GM23338 (cell line): ENCODE data around the gene MAP3K6. TPM values are rescaled to one million over a fixed set of nuclear protein-coding genes. Genes with fewer than 3 reads are reported as not detected.

Source experiments
- ATAC-seq: fragments of 200-7000 bp; cut with Tn5 transposase; 3 replicates; pipeline ENCODE4 v1.9.1; 2020
- DNase-seq: peaks from one replicate; pipeline ENCODE4 v3.0.0-alpha.2; 2015; ENCODE audit warnings: low spot score
- H2AFZ ChIP-seq: fragments of 200-600 bp; sonication (generic); 2 replicates; pipeline ENCODE4 v1.8.0; 2016; ENCODE audit warnings: antibody characterized with exemption, mild to moderate bottlenecking, moderate library complexity
- H3F3A ChIP-seq: fragments of 200-600 bp; sonication (generic); replicated peaks from 2 replicates; pipeline ENCODE4 v1.8.0; 2017; ENCODE audit warnings: antibody characterized with exemption, mixed run types, low read depth
- H3K27ac ChIP-seq: fragments of 200-600 bp; sonication (generic); 2 replicates; pipeline ENCODE4 v1.6.1; 2016; ENCODE audit warnings: low read depth
- H3K27me3 ChIP-seq: fragments of 200-600 bp; sonication (generic); 2 replicates; pipeline ENCODE4 v1.8.0; 2016; ENCODE audit warnings: mild to moderate bottlenecking, mixed run types, moderate library complexity; ENCODE audit not compliant: insufficient read depth
- H3K36me3 ChIP-seq: fragments of 200-600 bp; sonication (generic); 2 replicates; pipeline ENCODE4 v1.8.0; 2016; ENCODE audit warnings: mild to moderate bottlenecking; ENCODE audit not compliant: insufficient read depth
- H3K4me1 ChIP-seq: fragments of 200-600 bp; sonication (generic); 2 replicates; pipeline ENCODE4 v1.8.0; 2016; ENCODE audit warnings: mild to moderate bottlenecking, moderate library complexity; ENCODE audit not compliant: insufficient read depth
- H3K4me2 ChIP-seq: fragments of 200-600 bp; sonication (generic); 2 replicates; pipeline ENCODE4 v1.7.1; 2017; ENCODE audit warnings: mixed run types
- H3K4me3 ChIP-seq: fragments of 200-600 bp; sonication (generic); 2 replicates; pipeline ENCODE4 v1.6.1; 2016; ENCODE audit warnings: mixed run types
- H3K79me2 ChIP-seq: fragments of 200-600 bp; sonication (generic); replicated peaks from 2 replicates; pipeline ENCODE4 v1.8.0; 2017; ENCODE audit warnings: mild to moderate bottlenecking; ENCODE audit not compliant: insufficient read depth
- H3K9me2 ChIP-seq: fragments of 200-600 bp; sonication (generic); 2 replicates; pipeline ENCODE4 v1.8.0; 2017; ENCODE audit not compliant: insufficient read depth
- H4K20me1 ChIP-seq: fragments of 200-600 bp; sonication (generic); replicated peaks from 2 replicates; pipeline ENCODE4 v1.8.0; 2017; ENCODE audit warnings: mild to moderate bottlenecking; ENCODE audit not compliant: insufficient read depth
- H3K27ac Mint-ChIP-seq: 2 replicates; pipeline ENCODE4 v1.8.0; 2020; ENCODE audit warnings: inconsistent platforms, mild to moderate bottlenecking, moderate library complexity, mixed read lengths
- H3K27me3 Mint-ChIP-seq: 3 replicates; pipeline ENCODE4 v1.8.0; 2022; ENCODE audit warnings: low read depth, mild to moderate bottlenecking, moderate library complexity, mixed read lengths, inconsistent platforms; ENCODE audit not compliant: insufficient read depth, poor library complexity
- H3K36me3 Mint-ChIP-seq: 3 replicates; pipeline ENCODE4 v1.8.0; 2021; ENCODE audit warnings: low read depth, mild to moderate bottlenecking, inconsistent platforms, moderate library complexity, mixed read lengths
- H3K4me1 Mint-ChIP-seq: 3 replicates; pipeline ENCODE4 v1.8.0; 2020; ENCODE audit warnings: mild to moderate bottlenecking, inconsistent platforms, mixed read lengths
- H3K4me3 Mint-ChIP-seq: 3 replicates; pipeline ENCODE4 v1.8.0; 2021; ENCODE audit warnings: moderate library complexity, mild to moderate bottlenecking, inconsistent platforms, mixed read lengths
- H3K9me3 Mint-ChIP-seq: 3 replicates; pipeline ENCODE4 v1.8.0; 2020; ENCODE audit warnings: moderate library complexity, mild to moderate bottlenecking, inconsistent platforms, mixed read lengths
- CREB1 ChIP-seq: fragments of 250-450 bp; sonication (Bioruptor Pico); IDR thresholded peaks from 2 replicates; pipeline ENCODE4 v1.5.0; 2020; ENCODE audit warnings: low read depth, mild to moderate bottlenecking, moderate library complexity
- EZH2 ChIP-seq: fragments of 200-600 bp; sonication (generic); IDR thresholded peaks from one replicate; pipeline ENCODE4 v1.8.0; 2017; ENCODE audit warnings: antibody characterized with exemption, mild to moderate bottlenecking, low read depth; ENCODE audit not compliant: unreplicated experiment
- EZH2phosphoT487 ChIP-seq: fragments of 200-600 bp; sonication (generic); IDR thresholded peaks from one replicate; pipeline ENCODE4 v1.8.1; 2018; ENCODE audit warnings: antibody characterized with exemption; ENCODE audit not compliant: unreplicated experiment
- JUNB ChIP-seq: IDR thresholded peaks from one replicate; pipeline ENCODE4 v1.6.1; 2016; ENCODE audit warnings: antibody characterized with exemption; ENCODE audit not compliant: unreplicated experiment
- NANOG ChIP-seq: IDR thresholded peaks from 2 replicates; pipeline ENCODE4 v1.6.1; 2016; ENCODE audit warnings: antibody characterized with exemption, borderline replicate concordance
- POLR2AphosphoS5 ChIP-seq: IDR thresholded peaks from 2 replicates; pipeline ENCODE4 v1.6.1; 2016; ENCODE audit warnings: antibody characterized with exemption, low read depth
- STAT1 ChIP-seq: IDR thresholded peaks from one replicate; pipeline ENCODE4 v1.6.1; 2016; ENCODE audit warnings: antibody characterized with exemption; ENCODE audit not compliant: unreplicated experiment
- ZNF114 ChIP-seq: fragments of 250-450 bp; sonication (Bioruptor Pico); IDR thresholded peaks from 2 replicates; pipeline ENCODE4 v1.5.0; 2020; ENCODE audit warnings: mild to moderate bottlenecking, moderate library complexity
- ZNF331 ChIP-seq: fragments of 250-450 bp; sonication (Bioruptor Pico); IDR thresholded peaks from 2 replicates; pipeline ENCODE4 v1.5.0; 2020; ENCODE audit warnings: low read depth, mild to moderate bottlenecking, moderate library complexity
- polyA plus RNA-seq: library from polyadenylated mRNA; unstranded; fragments of >200 nt; fragmentation: Nextera tagmentation; extraction: Ambion mirVana; gene quantifications from 2 replicates; pipeline ENCODE4 v1.2.1, GENCODE V29; 2016
- total RNA-seq: library from RNA; depleted of rRNA; stranded (reverse); fragments of >200 nt; shearing (Covaris generic); gene quantifications from 2 replicates; pipeline ENCODE4 v1.2.3, GENCODE V29; 2014
- TF ChIP-seq, protein P1 (sequence below): fragments of 250-450 bp; sonication (Bioruptor Pico); IDR thresholded peaks from 2 replicates; pipeline ENCODE4 v1.5.0; 2020; ENCODE audit warnings: mild to moderate bottlenecking, moderate library complexity
- TF ChIP-seq, protein P2 (sequence below), 2 experiments: fragments of 200-600 bp in 1 of 2; sonication (generic) in 1 of 2; conservative IDR thresholded peaks; 2 replicates each; pipeline versions ENCODE4 v1.5.1 to v1.6.1; 2016 to 2017; ENCODE audit warnings: antibody characterized with exemption in 2 of 2, low read depth in 2 of 2, mild to moderate bottlenecking in 2 of 2, moderate library complexity in 1 of 2
- TF ChIP-seq, protein P3 (sequence below): IDR thresholded peaks from one replicate; pipeline ENCODE4 v1.6.1; 2018; ENCODE audit warnings: antibody characterized with exemption; ENCODE audit not compliant: unreplicated experiment
- TF ChIP-seq, protein P4 (sequence below): IDR thresholded peaks from 2 replicates; pipeline ENCODE4 v1.6.1; 2016; ENCODE audit warnings: antibody characterized with exemption

The MAP3K6 gene
- total and polyA plus RNA-seq, 2 experiments from 2014 or later, result 8.2 to 10.6 TPM

DNA sequence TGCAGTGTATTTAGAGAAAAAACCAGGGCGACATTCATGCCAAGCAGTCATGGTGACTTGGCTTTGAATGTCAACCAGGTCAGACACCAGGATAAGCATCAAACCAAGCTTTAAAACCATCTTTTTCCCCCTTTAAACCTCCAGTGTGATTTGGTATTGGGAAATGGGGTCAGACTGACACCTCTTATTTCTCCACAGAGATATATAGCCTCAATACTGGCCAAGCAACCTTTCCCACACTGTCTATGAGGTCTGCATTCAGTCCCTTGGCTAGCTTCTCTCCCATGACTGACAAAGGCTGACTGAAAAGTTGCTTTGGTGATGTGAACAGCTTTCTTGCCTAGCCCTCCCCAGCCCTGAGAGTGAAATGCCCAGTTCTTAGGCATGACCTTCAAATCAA is 47.3 kb upstream of the MAP3K6 start:
- no peaks in the 10 kb centered on the region for H3K9me3 Mint-ChIP-seq
- peaks cover 4% of the 10 kb centered on the region; the same call in 1 of the 2 replicates for H3F3A ChIP-seq
- TF ChIP-seq CREB1 (CRISPR knock-in tag) (no peak), EZH2phosphoT487 (no peak), ZNF114 (CRISPR knock-in tag) (no peak), EZH2 (no peak), NANOG (no peak), JUNB (no peak), ZNF331 (CRISPR knock-in tag) (no peak), POLR2AphosphoS5 (no peak), STAT1 (no peak)
- TF ChIP-seq, protein P1, sequence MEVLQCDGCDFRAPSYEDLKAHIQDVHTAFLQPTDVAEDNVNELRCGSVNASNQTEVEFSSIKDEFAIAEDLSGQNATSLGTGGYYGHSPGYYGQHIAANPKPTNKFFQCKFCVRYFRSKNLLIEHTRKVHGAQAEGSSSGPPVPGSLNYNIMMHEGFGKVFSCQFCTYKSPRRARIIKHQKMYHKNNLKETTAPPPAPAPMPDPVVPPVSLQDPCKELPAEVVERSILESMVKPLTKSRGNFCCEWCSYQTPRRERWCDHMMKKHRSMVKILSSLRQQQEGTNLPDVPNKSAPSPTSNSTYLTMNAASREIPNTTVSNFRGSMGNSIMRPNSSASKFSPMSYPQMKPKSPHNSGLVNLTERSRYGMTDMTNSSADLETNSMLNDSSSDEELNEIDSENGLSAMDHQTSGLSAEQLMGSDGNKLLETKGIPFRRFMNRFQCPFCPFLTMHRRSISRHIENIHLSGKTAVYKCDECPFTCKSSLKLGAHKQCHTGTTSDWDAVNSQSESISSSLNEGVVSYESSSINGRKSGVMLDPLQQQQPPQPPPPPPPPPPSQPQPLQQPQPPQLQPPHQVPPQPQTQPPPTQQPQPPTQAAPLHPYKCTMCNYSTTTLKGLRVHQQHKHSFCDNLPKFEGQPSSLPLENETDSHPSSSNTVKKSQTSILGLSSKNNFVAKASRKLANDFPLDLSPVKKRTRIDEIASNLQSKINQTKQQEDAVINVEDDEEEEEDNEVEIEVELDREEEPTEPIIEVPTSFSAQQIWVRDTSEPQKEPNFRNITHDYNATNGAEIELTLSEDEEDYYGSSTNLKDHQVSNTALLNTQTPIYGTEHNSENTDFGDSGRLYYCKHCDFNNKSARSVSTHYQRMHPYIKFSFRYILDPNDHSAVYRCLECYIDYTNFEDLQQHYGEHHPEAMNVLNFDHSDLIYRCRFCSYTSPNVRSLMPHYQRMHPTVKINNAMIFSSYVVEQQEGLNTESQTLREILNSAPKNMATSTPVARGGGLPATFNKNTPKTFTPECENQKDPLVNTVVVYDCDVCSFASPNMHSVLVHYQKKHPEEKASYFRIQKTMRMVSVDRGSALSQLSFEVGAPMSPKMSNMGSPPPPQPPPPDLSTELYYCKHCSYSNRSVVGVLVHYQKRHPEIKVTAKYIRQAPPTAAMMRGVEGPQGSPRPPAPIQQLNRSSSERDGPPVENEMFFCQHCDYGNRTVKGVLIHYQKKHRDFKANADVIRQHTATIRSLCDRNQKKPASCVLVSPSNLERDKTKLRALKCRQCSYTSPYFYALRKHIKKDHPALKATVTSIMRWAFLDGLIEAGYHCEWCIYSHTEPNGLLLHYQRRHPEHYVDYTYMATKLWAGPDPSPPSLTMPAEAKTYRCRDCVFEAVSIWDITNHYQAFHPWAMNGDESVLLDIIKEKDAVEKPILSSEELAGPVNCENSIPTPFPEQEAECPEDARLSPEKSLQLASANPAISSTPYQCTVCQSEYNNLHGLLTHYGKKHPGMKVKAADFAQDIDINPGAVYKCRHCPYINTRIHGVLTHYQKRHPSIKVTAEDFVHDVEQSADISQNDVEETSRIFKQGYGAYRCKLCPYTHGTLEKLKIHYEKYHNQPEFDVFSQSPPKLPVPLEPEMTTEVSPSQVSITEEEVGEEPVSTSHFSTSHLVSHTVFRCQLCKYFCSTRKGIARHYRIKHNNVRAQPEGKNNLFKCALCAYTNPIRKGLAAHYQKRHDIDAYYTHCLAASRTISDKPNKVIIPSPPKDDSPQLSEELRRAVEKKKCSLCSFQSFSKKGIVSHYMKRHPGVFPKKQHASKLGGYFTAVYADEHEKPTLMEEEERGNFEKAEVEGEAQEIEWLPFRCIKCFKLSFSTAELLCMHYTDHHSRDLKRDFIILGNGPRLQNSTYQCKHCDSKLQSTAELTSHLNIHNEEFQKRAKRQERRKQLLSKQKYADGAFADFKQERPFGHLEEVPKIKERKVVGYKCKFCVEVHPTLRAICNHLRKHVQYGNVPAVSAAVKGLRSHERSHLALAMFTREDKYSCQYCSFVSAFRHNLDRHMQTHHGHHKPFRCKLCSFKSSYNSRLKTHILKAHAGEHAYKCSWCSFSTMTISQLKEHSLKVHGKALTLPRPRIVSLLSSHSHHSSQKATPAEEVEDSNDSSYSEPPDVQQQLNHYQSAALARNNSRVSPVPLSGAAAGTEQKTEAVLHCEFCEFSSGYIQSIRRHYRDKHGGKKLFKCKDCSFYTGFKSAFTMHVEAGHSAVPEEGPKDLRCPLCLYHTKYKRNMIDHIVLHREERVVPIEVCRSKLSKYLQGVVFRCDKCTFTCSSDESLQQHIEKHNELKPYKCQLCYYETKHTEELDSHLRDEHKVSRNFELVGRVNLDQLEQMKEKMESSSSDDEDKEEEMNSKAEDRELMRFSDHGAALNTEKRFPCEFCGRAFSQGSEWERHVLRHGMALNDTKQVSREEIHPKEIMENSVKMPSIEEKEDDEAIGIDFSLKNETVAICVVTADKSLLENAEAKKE (CRISPR knock-in tag), result no peak
- TF ChIP-seq, protein P2, sequence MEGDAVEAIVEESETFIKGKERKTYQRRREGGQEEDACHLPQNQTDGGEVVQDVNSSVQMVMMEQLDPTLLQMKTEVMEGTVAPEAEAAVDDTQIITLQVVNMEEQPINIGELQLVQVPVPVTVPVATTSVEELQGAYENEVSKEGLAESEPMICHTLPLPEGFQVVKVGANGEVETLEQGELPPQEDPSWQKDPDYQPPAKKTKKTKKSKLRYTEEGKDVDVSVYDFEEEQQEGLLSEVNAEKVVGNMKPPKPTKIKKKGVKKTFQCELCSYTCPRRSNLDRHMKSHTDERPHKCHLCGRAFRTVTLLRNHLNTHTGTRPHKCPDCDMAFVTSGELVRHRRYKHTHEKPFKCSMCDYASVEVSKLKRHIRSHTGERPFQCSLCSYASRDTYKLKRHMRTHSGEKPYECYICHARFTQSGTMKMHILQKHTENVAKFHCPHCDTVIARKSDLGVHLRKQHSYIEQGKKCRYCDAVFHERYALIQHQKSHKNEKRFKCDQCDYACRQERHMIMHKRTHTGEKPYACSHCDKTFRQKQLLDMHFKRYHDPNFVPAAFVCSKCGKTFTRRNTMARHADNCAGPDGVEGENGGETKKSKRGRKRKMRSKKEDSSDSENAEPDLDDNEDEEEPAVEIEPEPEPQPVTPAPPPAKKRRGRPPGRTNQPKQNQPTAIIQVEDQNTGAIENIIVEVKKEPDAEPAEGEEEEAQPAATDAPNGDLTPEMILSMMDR (conservative IDR thresholded peaks at IDR 0.05; ENCODE audit: low read depth in 2 of 2), result no peak
- TF ChIP-seq, protein P3, sequence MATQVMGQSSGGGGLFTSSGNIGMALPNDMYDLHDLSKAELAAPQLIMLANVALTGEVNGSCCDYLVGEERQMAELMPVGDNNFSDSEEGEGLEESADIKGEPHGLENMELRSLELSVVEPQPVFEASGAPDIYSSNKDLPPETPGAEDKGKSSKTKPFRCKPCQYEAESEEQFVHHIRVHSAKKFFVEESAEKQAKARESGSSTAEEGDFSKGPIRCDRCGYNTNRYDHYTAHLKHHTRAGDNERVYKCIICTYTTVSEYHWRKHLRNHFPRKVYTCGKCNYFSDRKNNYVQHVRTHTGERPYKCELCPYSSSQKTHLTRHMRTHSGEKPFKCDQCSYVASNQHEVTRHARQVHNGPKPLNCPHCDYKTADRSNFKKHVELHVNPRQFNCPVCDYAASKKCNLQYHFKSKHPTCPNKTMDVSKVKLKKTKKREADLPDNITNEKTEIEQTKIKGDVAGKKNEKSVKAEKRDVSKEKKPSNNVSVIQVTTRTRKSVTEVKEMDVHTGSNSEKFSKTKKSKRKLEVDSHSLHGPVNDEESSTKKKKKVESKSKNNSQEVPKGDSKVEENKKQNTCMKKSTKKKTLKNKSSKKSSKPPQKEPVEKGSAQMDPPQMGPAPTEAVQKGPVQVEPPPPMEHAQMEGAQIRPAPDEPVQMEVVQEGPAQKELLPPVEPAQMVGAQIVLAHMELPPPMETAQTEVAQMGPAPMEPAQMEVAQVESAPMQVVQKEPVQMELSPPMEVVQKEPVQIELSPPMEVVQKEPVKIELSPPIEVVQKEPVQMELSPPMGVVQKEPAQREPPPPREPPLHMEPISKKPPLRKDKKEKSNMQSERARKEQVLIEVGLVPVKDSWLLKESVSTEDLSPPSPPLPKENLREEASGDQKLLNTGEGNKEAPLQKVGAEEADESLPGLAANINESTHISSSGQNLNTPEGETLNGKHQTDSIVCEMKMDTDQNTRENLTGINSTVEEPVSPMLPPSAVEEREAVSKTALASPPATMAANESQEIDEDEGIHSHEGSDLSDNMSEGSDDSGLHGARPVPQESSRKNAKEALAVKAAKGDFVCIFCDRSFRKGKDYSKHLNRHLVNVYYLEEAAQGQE, result no peak
- TF ChIP-seq, protein P4, sequence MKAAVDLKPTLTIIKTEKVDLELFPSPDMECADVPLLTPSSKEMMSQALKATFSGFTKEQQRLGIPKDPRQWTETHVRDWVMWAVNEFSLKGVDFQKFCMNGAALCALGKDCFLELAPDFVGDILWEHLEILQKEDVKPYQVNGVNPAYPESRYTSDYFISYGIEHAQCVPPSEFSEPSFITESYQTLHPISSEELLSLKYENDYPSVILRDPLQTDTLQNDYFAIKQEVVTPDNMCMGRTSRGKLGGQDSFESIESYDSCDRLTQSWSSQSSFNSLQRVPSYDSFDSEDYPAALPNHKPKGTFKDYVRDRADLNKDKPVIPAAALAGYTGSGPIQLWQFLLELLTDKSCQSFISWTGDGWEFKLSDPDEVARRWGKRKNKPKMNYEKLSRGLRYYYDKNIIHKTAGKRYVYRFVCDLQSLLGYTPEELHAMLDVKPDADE, result no peak
- H3K27ac Mint-ChIP-seq, result no peak overlapping the region
- no peak overlapping the region for H3K4me3 ChIP-seq
- peaks cover 26% of the 10 kb centered on the region for H3K4me1 Mint-ChIP-seq
- DNase-seq (no peak), ATAC-seq (no peak)
- peaks cover 33% of the 10 kb centered on the region for H3K36me3 ChIP-seq
- H2AFZ ChIP-seq, result no peak overlapping the region
- no peaks in the 10 kb centered on the region for H3K27me3 ChIP-seq
- 0 out of 2 replicates have a peak, but pooled peaks cover under 1% of the 10 kb centered on the region for H3K79me2 ChIP-seq
- no peak overlapping the region for H3K27ac ChIP-seq
- H3K27me3 Mint-ChIP-seq, result peaks cover 3% of the 10 kb centered on the region
- H3K4me2 ChIP-seq, result no peak overlapping the region
- no peak overlapping the region for H3K4me3 Mint-ChIP-seq
- H3K36me3 Mint-ChIP-seq, result peaks cover 86% of the 10 kb centered on the region
- H3K4me1 ChIP-seq, result peaks cover 16% of the 10 kb centered on the region
- H3K9me2 ChIP-seq, result no peaks in the 10 kb centered on the region
- no peaks in the 10 kb centered on the region for H4K20me1 ChIP-seq
